GM12874 (cell line): ENCODE results near the gene CAV1.

ENCODE experiments used
- CTCF ChIP-seq: IDR thresholded peaks from 2 replicates; pipeline ENCODE4 v1.5.1; 2011; ENCODE audit warnings: low read depth, mild to moderate bottlenecking, control low read depth, low read length, moderate library complexity; ENCODE audit not compliant: insufficient read depth

Gene CAV1

GRCh38 chr7:116593359-116594075 is 68.7 kb downstream of the CAV1 start:
- no peak for TF ChIP-seq CTCF

GRCh38 chr7:116595063-116595462 is 70.2 kb downstream of the CAV1 start:
- TF ChIP-seq CTCF: no peak

- TF ChIP-seq CTCF: no peak
Observed at GRCh38 chr7:116597384-116597783, 72.5 kb downstream of the CAV1 start.

- peak; percentile 28; the same call in 1 of the 2 replicates for TF ChIP-seq CTCF
Observed at GRCh38 chr7:116598278-116598677, 73.4 kb downstream of the CAV1 start.

DNA sequence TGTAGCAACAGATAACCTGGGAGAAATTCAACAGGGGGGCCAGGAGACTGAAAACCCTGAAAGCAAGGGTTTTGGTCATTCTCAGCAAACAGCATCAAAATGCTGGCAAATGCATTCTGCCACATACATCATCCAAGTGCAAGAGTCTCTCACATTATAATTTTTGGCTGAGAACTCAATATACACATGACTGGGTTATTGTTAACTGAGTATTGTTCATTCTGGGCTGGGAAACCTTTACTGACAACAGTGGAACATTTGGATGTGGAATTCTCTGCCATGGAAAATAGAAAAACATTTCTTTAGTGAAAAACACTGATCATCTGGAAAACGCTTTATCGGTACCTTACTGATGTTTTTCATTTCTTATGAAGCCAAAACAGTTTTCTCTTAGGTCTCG is 74.0 kb downstream of the CAV1 start:
- no peak for TF ChIP-seq CTCF

DNA sequence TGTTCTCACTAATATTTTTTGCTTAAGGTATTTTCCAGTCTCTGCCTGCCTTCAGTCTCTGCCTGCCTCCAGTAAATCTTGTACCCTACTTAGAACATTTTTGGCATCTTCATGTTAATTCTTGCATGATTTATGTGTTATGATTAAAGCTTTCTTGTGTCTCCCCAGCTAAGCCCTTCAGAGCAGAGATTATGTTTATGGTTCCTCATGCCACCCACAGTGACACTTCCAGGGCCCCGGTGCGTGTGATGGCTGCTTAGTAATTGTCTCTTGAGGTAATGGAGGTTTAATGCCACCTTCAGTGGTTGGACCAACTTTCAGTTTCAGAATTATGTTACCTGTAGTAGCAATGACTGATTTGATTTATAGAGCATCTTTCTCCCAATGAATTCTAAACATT is 76.6 kb downstream of the CAV1 start:
- no peak for TF ChIP-seq CTCF

DNA sequence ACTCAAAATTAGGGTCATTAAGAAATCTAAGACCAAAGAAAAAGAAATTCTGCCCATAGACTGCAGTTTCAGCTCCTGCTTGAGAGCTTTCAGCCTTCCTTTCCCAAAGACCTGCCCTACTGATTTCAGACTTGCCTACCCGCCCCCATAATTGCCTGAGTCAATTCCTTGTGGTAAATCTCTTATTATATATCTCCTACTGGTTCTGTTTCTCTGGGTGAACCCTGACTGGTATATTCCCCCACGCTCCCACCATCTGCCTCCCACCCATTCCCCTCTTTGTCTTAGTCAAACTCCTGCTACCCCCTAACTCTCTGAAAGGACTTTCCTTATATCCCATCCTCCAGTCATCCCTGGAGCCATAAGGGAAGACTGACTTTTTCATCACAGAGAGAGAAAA is 82.5 kb downstream of the CAV1 start:
- TF ChIP-seq CTCF: no peak
